HG02763 (cell line): ENCODE data around the gene SORBS2.
"Not testable (repeated sequence)": the region's sequence is repeated elsewhere in the genome, so short reads cannot be mapped to it uniquely, and the experiment has no call there.

Source experiments
- ATAC-seq: cut with Tn5 transposase; IDR thresholded peaks from one replicate; pipeline ENCODE4 v1.9.1; 2021; ENCODE audit warnings: mild to moderate bottlenecking, moderate library complexity; ENCODE audit not compliant: unreplicated experiment

Gene SORBS2

DNA sequence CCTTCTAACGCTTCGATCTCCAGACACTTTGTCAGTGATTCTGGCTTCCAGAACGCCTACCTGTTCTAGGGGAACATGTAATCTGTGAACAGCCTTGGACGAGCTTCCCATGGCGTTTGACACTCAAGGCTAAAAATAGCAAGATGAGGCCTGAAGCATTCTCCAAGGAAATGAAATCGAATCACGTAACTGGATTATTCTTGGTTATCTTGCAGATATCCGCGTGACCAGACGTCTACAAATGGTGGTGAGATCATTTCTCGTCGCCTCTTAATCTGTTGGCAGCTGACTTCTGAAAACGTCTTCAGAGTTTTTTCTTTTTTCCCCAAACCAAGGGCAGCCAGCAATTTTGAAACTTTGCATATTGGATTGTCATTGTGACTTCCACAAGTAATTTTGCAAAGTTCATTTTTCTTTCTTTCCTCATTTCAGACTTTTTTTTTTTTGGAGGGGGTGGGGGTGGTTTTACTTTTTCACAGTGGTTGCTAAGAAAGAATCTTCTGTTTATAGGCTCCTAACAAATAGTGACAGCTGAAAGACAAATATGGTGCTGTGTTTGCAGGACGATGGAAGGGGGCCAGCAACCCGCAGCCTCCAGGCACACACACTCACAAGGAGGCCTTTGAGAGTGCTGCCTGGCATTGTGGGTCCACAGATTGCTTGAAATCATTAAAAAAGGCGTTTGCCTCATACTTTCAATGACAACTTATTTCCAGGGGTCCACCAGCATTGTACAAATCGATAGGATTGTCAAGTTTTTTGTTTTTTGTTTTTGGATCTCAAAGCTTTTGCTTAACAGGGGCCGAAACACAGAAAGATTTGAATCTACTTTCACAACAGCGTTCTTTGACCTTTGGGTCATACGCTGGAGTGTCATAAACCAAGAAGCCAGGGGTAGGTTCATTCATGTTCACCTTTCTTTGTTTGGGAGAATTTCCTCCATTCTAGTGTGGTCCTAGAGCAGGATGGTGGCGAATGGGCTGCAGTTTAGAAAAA lies 244.3 kb downstream of the SORBS2 start:
- ATAC-seq, result no peak

DNA sequence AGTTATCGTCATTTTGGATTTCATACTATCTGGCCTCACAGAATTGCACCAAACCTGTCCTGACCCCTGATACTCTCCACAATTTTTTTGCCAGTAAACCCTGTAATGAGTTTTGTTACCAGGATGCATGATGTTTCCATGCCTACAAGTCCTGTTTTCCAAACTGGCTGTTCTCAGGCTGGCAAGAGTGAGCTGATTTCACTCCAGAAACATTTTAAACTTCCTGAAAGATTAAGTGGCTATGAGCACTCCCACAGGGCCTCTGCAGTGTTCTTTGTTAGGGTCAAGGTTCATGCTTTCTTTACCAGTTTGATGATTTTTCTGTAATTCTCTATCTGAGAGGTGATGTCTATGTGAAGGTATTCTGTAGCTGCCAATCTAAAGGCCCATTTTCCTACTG lies 245.0 kb downstream of the SORBS2 start:
- no peak for ATAC-seq

DNA sequence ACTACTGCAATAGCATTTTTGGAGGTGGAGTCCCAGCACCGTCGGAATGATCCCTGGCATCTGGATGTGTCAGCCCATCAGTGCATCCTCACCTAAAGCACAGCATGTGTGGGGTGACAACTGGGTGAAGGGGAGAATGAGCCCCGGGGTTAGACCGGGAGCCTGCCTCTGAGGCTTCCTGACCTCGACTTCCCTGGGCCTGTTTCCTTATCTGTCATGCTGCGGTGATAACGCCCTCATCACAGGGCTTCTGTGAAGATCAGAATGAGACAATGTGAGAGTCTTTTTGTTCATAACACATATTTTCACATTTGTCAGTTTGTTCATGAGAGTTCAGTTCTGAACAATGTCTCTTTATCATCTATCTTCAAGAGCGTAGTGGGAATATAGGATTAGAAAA lies 245.6 kb downstream of the SORBS2 start:
- no peak for ATAC-seq

DNA sequence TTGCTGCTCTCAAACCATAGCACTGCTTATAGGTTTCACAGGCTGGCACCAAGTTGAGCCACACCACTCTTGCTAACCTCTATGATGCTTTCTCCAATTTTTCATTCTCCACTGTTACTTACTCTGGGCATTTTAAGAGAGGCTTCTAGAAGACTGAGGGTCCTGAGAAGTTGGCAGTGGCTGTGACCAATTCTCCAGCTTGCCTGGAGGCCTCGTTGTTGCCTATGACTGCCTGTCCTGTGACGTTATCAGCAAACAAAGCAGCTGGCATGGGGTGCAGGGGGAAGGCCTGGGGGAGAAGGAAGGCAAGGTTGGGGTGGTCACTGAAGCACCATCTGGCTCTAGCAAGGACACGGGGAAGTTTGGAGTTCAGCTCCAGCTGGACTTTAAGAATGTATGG lies 246.3 kb downstream of the SORBS2 start:
- ATAC-seq, result no peak

DNA sequence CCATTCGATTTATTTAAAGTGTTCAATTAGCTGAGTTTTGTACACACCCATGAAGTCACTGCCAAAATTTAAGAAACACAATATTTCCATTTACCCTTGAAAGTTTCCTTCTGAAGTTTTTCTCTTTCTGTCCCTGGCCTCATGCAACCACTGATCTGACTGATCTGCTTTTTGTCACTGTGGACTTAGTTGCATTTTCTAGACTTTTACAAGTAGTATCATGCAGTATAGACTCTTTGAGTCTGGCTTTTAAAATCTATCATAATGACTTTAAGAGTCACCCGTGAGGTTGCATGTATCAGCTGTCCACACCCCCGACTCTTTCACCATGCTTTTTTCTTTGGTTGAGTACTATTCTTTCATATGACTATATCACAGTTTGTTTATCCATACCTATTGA lies 247.6 kb downstream of the SORBS2 start:
- no peak for ATAC-seq

DNA sequence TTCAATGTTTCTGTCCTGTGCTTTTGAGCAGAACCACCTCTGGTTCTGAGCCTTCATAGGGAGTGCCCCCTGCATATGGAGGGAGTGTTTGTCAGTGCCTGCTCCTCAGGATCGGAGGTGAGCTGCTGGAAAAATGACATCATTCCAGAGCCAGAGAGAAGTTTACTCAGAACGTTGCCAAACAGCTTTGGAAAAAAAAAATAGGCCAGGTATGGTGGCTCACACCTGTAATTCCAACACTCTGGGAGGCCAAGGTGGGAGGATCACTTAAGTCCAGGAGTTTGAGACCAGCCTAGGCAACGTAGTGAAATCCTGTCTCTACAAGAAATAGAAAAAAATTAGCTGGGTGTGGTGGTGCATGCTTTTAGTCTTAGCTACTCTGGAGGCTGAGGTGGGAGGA lies 249.5 kb downstream of the SORBS2 start:
- no peak for ATAC-seq

DNA sequence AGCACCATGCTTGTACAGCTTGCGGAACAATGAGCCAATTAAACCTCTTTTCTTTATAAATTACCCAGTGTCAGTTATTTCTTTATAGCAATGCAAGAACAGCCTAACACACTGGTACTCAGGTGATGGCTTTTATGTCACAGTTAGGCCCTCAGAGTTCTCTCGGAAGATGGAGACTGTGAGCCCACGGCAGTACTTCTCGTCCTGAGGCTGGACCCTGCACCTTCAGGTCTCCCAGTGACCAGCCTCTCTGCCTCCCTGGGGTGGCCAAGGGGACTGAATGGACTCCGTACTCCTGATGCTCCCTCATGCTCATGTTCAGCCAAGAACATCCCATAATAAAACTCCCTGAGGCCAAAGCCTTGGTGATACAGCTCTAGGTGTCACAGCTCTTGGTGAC lies 251.7 kb downstream of the SORBS2 start:
- ATAC-seq, result no peak

DNA sequence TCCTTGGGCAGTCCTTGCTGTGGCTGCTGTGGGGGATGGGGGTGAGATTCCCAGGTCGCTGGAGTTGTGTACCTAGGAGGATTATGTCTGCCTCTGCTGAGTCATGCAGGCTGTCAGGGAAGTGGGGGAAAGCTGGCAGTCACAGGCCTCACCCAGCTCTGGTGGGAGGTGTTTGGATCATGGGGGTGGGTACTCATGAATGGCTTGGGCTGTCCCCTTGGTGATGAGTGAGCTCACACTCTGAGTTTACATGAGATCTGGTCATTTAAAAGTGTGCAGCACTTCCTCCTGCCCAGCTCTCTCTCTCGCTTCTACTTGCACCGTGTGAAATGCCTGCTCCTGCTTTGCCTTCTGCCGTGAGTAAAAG lies 252.1 kb downstream of the SORBS2 start:
- ATAC-seq, result no peak

DNA sequence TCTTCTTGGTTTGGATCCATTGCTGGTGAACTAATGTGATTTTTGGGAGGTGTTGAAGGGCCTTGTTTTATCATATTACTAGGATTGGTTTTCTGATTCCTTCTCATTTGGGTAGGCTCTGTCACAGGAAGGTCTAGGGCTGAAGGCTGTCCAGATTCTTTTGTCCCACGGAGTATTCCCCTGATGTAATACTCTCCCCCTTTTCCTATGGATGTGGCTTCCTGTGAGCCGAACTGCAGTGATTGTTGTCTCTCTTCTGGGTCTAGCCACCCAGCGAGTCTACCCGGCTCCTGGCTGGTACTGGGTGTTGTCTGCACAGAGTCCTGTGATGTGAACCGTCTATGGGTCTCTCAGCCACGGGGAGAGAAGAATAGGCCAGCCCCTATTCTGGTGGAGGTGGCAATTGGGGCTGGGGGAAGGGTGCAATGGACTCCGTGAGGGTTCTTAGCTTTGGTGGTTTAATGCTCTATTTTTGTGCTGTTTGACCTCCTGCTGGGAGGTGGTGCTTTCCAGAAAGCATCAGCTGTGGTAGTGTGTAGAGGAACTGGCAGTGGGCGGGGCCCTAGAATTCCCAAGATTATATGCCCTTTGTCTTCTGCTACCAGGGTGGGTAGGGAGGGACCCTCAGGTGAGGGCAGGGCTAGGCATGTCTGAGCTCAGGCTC lies 252.6 kb downstream of the SORBS2 start:
- ATAC-seq, result not testable (repeated sequence)

DNA sequence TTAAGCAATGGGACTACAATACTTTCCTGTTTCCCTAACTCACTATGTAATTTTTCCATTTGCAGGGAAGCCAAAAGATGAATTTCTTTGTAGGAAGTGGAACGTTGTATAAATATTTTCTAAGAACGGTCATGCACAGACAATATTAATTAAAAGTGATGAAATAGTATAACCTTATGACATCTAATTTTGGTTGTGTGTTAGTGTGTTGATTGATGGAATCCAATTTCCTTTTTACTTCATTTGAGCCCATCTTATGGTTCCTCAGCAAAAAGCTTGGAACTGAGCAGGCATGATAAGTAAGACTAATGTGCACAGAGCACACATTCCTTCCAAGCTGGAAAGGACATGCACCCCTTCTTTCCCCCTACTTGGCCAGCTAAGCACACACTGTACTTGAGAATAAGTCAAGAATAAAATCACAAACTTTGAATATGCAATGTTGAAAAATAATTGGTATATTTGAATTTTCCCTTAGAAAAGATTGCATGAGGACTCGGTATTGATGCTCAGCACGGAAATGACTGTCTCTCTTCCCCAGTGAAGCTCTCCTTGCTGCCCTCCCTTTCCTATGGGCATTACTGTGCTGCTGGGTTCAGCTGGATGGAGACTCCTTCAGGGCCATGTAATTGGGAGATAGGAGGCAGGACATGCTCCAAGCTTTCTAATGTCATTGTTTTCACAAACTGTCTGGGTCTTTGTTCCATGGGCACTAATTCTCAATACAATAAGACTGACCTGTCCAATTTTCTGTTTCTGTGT lies 257.4 kb downstream of the SORBS2 start:
- no peak for ATAC-seq

DNA sequence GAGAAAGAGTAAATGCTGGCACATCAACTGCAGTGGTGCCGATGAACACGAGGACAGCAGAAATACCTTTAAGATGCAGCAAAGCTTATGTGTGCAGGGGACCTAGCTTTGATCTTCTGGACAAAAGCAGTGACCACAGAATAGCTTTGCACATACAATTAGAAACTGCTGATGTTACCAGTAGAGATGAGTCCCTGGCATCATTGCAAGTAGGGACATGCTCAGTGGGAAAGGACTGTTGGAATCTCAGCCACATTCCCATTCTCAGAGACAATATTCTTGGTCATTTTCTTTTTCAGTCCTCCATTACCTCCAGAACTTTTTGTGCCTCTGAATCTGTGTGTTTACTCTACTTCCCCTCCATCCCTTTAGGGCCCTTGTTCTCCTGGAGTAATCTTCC lies 259.7 kb downstream of the SORBS2 start:
- no peak for ATAC-seq

DNA sequence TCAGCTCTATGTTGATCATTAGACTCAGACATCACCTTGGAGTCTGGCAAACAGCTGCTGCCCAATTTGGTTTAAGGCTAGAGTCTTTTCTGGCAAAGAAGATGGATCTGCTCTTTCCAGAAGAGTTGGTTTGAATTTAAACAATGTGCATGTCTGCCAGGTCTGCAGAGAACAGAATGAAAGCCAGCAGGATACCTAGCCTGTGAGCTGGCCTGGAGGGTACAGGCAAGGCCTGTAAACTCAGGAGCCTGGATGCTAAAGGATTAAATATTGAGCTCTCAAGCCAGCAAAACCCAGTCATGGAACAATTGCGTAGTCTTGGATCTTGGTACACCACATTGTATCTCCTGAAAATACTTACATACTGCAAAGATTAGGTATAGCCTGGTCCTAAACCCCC lies 261.1 kb downstream of the SORBS2 start:
- ATAC-seq, result no peak

DNA sequence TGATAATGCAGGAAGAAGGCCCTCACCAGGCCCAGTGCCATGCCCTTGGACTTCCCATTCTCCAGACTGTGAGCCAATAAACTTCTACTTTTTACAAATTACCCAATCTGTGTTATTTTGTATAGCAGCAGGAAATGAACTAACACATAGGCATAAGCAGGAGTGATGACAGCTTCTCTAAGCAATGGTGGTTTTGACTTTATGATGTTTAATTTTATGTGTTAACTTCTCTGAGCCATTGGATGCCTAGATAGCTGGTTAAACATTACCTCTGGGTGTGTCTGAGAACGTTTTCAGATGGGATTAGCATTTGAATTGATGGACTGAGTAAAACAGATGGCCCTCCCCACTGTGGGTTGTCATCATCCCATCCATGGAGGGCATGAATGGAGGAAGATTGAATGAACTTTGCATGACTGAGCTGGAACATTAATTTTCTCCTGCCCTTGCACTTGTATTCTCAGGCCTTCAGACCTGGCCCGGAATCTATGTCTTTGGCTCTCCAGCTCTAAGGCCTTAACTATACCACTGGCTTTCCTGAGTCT lies 262.8 kb downstream of the SORBS2 start:
- no peak for ATAC-seq

DNA sequence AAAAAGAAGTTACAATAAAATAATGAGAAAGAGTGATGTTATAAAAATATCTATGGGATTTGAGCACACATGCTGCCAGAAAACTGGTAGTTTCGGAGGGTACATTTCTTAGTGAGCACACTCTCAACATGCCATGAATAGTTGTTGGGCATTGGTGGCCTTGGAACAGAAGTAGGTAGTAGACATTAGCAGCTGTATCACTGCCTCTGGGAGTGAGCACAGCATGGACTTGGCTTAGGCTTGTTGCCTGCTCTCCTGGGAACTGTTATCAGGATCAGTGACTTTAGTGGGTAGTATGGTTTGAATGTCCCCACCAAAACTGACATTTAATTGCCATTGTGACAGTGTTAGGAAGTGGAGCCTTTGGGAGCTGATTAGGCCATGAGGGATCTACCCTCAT lies 263.4 kb downstream of the SORBS2 start:
- ATAC-seq, result no peak

DNA sequence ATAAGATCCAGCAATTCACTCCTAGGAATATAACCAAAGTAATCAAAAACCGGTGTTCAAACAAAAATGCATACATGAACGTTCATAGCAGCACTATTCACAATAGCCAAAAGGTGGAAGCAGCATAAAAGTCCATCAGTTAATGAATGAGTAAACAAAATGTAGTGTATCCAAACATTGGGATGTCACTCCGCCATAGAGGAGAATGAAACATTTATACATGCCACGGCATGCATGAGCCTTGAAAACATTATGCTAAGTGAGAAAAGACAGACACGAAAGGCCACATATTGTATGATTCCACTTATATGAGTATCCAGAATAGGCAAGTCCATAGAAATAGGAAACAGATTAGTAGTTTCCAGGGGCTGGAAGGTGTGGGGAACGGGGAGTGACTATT lies 265.7 kb downstream of the SORBS2 start:
- ATAC-seq, result no peak

DNA sequence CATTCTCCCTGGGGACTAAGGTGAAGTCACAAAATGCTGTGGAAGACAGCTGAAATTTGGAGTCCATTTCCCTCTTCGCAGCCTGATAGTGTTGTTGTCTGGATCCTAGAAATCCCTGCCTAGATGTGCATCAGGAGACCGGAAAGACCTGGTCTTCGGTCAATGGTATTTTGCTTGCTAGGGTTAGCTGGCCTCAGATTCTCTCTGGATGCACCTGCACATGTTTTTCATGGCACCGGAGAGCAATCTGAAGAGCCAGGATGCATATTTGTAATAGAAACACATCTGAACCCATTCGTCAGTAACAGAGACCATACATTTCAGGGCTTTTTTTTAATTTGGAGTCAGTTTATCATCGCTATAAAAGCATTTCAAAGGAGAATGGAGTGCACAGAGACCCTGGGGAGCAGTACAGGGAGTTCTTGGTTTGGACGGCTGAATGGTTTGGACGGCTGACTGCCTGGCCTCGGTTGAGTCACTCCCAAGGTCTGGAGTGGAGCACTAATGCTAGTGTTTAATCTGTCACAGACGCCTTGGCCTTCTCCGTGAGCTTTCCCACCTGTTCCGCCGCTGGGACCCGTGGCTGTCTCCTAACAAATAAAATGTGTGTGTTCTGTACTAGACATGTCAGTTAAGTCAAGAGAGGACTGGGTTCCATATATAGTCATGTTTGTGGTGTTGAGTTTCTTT lies 269.2 kb downstream of the SORBS2 start:
- no peak for ATAC-seq

DNA sequence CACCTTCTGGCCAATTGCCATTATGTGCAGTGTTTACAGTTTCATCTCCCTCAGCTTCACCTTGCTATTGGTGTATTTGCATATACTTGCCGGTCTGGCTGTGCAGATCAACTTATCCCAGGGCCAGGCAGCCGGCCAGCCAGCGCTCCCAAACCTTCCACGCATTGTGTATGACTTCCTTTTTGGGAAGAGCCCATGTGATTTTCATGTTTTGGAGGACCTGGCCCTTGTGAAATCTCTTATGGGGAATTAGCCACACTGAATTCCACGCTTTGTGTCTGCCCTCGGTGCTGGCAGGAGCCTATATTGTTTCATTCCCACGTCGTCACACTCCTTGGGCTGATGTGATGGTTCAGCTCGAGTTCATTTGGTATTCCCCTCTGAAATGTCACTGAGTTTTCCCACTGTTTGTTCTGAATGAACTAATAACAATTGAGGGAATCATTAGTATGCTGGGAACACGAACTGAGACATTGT lies 270.7 kb downstream of the SORBS2 start:
- ATAC-seq, result no peak

DNA sequence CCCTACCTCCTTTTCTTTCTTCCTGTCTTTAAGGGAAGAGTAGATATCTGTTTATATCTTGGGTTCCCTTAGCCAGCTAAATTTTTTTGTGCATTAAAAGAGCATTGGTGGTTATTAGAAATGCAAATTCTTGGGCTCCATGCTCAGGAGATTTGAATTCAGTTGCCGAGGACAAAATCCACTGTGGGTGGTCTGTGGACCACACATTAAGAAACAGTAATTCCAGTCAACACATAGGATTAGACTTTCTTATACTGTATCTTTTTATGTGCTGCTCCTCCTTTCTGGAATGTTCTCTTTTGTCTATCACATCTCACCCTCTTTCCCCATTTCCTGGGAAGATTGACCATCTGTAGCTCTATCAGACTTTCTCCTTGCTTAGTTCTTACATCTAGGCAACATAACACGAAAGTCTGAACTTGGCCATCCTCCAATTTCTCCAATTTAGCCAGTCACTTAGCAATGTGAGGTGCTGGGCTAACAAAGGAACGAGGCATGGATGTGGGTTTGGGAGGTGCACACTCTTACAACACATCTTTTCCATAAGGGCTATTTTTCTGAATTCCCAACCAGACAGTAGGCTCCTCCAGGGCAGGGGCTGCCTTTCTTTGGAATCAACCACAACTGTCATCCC lies 271.4 kb downstream of the SORBS2 start:
- no peak for ATAC-seq

DNA sequence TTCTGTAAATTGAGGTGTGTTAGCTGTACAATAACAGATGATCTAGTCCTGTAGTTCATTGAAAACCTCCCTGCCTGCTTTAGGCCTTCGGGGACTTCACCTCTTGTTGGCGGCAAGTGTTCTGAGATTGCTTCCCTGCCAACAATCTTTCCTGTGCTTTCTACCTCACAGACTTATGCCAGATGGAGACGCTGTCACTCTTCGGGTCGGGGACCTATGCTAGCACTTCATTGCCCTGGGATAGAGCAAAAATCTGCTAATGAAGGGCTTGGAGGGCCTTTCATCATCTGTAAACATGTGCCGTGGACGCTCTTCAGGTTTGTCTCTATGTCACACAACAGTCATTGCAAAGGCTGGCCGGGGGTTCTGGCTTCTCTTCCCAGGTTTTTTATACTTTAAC lies 272.0 kb downstream of the SORBS2 start:
- no peak for ATAC-seq

DNA sequence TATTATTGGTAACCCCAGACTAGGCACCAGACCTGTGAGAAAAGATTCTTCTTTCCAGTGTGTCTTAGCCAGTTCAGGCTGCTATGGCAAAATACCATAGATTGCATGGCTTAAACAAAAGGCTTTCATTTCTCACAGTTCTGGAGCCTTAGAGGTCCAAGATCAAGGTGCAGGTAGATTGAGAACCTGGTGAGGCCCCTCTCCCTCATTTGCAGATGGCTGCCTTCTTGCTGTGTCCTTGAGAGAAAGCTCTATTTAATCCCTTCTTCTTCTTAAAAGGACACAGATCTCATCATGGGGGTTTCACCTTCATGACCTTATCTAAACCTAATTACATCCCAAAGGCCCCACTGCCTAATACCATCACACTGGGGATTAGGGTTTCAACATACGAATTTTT lies 273.2 kb downstream of the SORBS2 start:
- no peak for ATAC-seq
